Measurements from ENCODE around the gene TNNT2.

TNNT2 gene

DNA sequence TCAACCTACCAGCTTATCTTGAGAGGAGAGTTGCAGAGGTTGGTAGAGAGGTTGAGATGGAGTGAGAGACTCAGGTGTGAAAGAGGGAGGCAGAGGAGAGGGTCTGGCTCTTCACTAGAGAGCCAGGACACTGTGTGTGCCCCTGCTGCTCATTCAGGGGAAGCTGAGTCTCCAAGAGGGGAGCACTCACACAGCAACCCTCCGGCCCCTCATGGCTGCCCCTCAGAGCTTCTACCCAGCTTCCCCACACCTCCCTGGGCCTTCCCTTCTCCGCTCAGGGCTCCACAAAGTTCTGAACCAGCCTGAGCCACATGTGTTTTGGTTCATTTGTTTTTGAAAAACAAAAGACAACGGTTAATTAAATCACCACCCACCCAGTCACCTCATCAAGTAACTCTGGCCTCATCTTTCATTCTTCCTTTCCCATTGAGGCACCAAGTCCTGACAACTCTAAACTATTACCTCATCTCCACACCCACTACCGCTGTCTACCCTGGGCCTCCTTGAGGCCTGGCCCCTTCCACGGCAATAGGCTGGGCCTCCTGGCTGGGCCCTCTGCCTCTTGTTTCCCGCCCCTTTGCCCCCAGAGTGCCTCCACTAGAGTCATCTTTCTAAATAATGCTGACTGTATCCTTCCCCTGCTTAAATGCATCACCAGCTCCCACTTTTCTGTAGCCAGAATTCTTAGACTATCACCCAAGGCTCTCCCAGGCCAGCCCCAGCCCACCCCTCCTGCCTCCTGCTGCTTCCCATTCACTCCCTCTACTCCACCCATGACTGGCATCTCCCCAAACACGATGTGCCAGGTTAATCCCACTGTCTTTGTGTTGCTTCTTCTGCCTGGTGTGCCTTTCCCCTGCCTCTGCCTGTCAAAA, 33.0 kb downstream of the TNNT2 start:
- Histone ChIP-seq H3K4me1 (ENCODE audit: control insufficient read depth, low read depth, low read length) (no peaks in the 10 kb centered on the region), H3K56ac (ENCODE audit: low read length) (no peak overlapping the region), H3K18ac (ENCODE audit: low read length) (no peak overlapping the region), H4K5ac (ENCODE audit: low read length) (no peak overlapping the region), H3K23ac (ENCODE audit: low read length) (no peak overlapping the region), H3K36me3 (ENCODE audit: control insufficient read depth, insufficient read depth, low read length) (no peaks in the 10 kb centered on the region), H3K79me1 (ENCODE audit: low read length) (no peaks in the 10 kb centered on the region), H2BK5ac (ENCODE audit: low read length) (no peak overlapping the region), H3K27me3 (ENCODE audit: insufficient read depth, low read length, poor library complexity) (no peaks in the 10 kb centered on the region), H2BK15ac (replicated peaks; ENCODE audit: low read depth) (no peak overlapping the region), H3K4ac (ENCODE audit: low read depth, low read length) (no peak overlapping the region), H3K9ac (ENCODE audit: low read length) (no peak overlapping the region), H2BK120ac (ENCODE audit: low read depth, low read length) (no peak overlapping the region), H3K27ac (ENCODE audit: low read depth, low read length) (no peak overlapping the region), H3K4me3 (ENCODE audit: low read length) (no peak overlapping the region), H2AK5ac (ENCODE audit: low read length) (no peak overlapping the region), H3K79me2 (ENCODE audit: control insufficient read depth, insufficient read depth, low read length) (no peaks in the 10 kb centered on the region), H4K8ac (ENCODE audit: low read depth, low read length) (no peak overlapping the region), H3K4me2 (ENCODE audit: low read length) (no peak overlapping the region)
- WGBS (ENCODE audit: extremely low coverage, insufficient coverage, low lambda C conversion rate), result no CpG with 5 or more reads among the region's 7 CpGs
- DNase-seq, result no peak

DNA sequence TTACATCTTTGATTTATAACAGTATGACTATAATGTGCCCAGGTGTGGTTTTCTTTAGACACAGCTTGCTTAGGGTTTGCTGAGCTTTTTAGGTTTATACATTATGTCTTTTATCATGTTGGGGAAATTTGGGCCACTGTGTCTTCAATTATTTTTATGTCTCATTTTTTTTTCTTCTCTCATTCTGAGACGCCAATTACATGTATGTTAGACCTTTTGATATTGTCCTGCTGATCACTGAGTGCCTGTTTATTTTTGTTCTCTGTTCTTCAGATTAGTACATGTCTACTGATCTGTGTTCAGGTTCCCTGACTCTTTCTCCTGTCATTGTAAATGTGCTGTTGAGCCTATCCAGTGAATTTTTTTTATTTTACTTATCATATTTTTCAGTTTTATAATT, 36.1 kb downstream of the TNNT2 start:
- H3K4ac ChIP-seq (ENCODE audit: low read depth, low read length), result no peak overlapping the region
- H3K9ac ChIP-seq (ENCODE audit: low read length), result no peak overlapping the region
- no peak overlapping the region for H2BK15ac ChIP-seq (replicated peaks; ENCODE audit: low read depth)
- H3K4me3 ChIP-seq (ENCODE audit: low read length), result no peak overlapping the region
- no peak overlapping the region for H3K18ac ChIP-seq (ENCODE audit: low read length)
- H3K79me1 ChIP-seq (ENCODE audit: low read length), result no peaks in the 10 kb centered on the region
- no peak overlapping the region for H3K27ac ChIP-seq (ENCODE audit: low read depth, low read length)
- WGBS (ENCODE audit: extremely low coverage, insufficient coverage, low lambda C conversion rate), result no CpG with 5 or more reads among the region's 1 CpG
- no peak overlapping the region for H2BK5ac ChIP-seq (ENCODE audit: low read length)
- no peaks in the 10 kb centered on the region for H3K79me2 ChIP-seq (ENCODE audit: control insufficient read depth, insufficient read depth, low read length)
- no peaks in the 10 kb centered on the region for H3K4me1 ChIP-seq (ENCODE audit: control insufficient read depth, low read depth, low read length)
- H2BK120ac ChIP-seq (ENCODE audit: low read depth, low read length), result no peak overlapping the region
- H3K23ac ChIP-seq (ENCODE audit: low read length), result no peak overlapping the region
- no peaks in the 10 kb centered on the region for H3K27me3 ChIP-seq (ENCODE audit: insufficient read depth, low read length, poor library complexity)
- no peak for DNase-seq
- no peak overlapping the region for H2AK5ac ChIP-seq (ENCODE audit: low read length)
- H4K5ac ChIP-seq (ENCODE audit: low read length), result no peak overlapping the region
- no peak overlapping the region for H4K8ac ChIP-seq (ENCODE audit: low read depth, low read length)
- no peaks in the 10 kb centered on the region for H3K36me3 ChIP-seq (ENCODE audit: control insufficient read depth, insufficient read depth, low read length)
- H3K56ac ChIP-seq (ENCODE audit: low read length), result no peak overlapping the region
- H3K4me2 ChIP-seq (ENCODE audit: low read length), result no peak overlapping the region

- Histone ChIP-seq H3K27me3 (ENCODE audit: insufficient read depth, low read length, poor library complexity) (no peaks in the 10 kb centered on the region), H3K56ac (ENCODE audit: low read length) (no peak overlapping the region), H3K4me2 (ENCODE audit: low read length) (no peak overlapping the region), H3K79me2 (ENCODE audit: control insufficient read depth, insufficient read depth, low read length) (no peaks in the 10 kb centered on the region), H3K4me3 (ENCODE audit: low read length) (no peak overlapping the region), H3K27ac (ENCODE audit: low read depth, low read length) (no peak overlapping the region), H2BK5ac (ENCODE audit: low read length) (no peak overlapping the region), H3K79me1 (ENCODE audit: low read length) (no peaks in the 10 kb centered on the region), H2BK15ac (replicated peaks; ENCODE audit: low read depth) (no peak overlapping the region), H3K23ac (ENCODE audit: low read length) (no peak overlapping the region), H4K5ac (ENCODE audit: low read length) (no peak overlapping the region), H3K4ac (ENCODE audit: low read depth, low read length) (no peak overlapping the region), H2BK120ac (ENCODE audit: low read depth, low read length) (no peak overlapping the region), H3K36me3 (ENCODE audit: control insufficient read depth, insufficient read depth, low read length) (no peaks in the 10 kb centered on the region), H2AK5ac (ENCODE audit: low read length) (no peak overlapping the region), H3K18ac (ENCODE audit: low read length) (no peak overlapping the region), H4K8ac (ENCODE audit: low read depth, low read length) (no peak overlapping the region), H3K9ac (ENCODE audit: low read length) (no peak overlapping the region), H3K4me1 (ENCODE audit: control insufficient read depth, low read depth, low read length) (no peaks in the 10 kb centered on the region)
- WGBS (ENCODE audit: extremely low coverage, insufficient coverage, low lambda C conversion rate), result no CpG with 5 or more reads among the region's 9 CpGs
- no peak for DNase-seq
These were observed 40.6 kb downstream of the TNNT2 start for GRCh38 chr1:201336711-201337450.

DNA sequence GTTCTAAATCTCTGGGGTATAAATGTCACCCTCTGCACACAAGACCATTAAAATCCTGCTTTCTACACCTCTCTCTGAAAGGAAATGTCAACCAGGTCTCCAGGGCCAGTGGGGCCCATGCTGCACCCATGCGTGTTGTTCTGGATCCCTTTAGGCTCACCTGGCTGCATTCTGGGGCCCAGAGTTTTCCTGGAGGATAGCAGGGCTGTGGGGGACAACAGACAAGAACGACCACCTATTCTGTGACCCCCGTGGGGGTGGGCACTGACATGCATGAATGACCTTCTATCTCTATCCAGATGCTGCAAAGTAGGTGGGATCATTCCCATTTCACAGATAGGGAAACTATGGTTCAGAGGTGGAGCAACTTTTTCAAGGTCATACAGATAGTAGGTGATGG, 41.6 kb downstream of the TNNT2 start:
- no peak overlapping the region for H3K18ac ChIP-seq (ENCODE audit: low read length)
- H4K8ac ChIP-seq (ENCODE audit: low read depth, low read length), result no peak overlapping the region
- no peak overlapping the region for H3K56ac ChIP-seq (ENCODE audit: low read length)
- H2AK5ac ChIP-seq (ENCODE audit: low read length), result no peak overlapping the region
- H3K27me3 ChIP-seq (ENCODE audit: insufficient read depth, low read length, poor library complexity), result no peaks in the 10 kb centered on the region
- H3K9ac ChIP-seq (ENCODE audit: low read length), result no peak overlapping the region
- no peaks in the 10 kb centered on the region for H3K79me1 ChIP-seq (ENCODE audit: low read length)
- no peak overlapping the region for H2BK120ac ChIP-seq (ENCODE audit: low read depth, low read length)
- no peak overlapping the region for H4K5ac ChIP-seq (ENCODE audit: low read length)
- no peak overlapping the region for H3K4ac ChIP-seq (ENCODE audit: low read depth, low read length)
- H3K79me2 ChIP-seq (ENCODE audit: control insufficient read depth, insufficient read depth, low read length), result no peaks in the 10 kb centered on the region
- no CpG with 5 or more reads among the region's 3 CpGs for WGBS (ENCODE audit: extremely low coverage, insufficient coverage, low lambda C conversion rate)
- no peak overlapping the region for H2BK15ac ChIP-seq (replicated peaks; ENCODE audit: low read depth)
- no peak overlapping the region for H3K27ac ChIP-seq (ENCODE audit: low read depth, low read length)
- no peaks in the 10 kb centered on the region for H3K36me3 ChIP-seq (ENCODE audit: control insufficient read depth, insufficient read depth, low read length)
- H3K4me3 ChIP-seq (ENCODE audit: low read length), result no peak overlapping the region
- H2BK5ac ChIP-seq (ENCODE audit: low read length), result no peak overlapping the region
- no peak overlapping the region for H3K4me2 ChIP-seq (ENCODE audit: low read length)
- no peaks in the 10 kb centered on the region for H3K4me1 ChIP-seq (ENCODE audit: control insufficient read depth, low read depth, low read length)
- no peak for DNase-seq
- H3K23ac ChIP-seq (ENCODE audit: low read length), result no peak overlapping the region

- Histone ChIP-seq H4K8ac (ENCODE audit: low read depth, low read length) (no peak overlapping the region), H3K56ac (ENCODE audit: low read length) (no peak overlapping the region), H3K27ac (ENCODE audit: low read depth, low read length) (no peak overlapping the region), H3K4me2 (ENCODE audit: low read length) (no peak overlapping the region), H2BK15ac (replicated peaks; ENCODE audit: low read depth) (no peak overlapping the region), H4K5ac (ENCODE audit: low read length) (no peak overlapping the region), H3K23ac (ENCODE audit: low read length) (no peak overlapping the region), H3K79me1 (ENCODE audit: low read length) (no peaks in the 10 kb centered on the region), H3K4me1 (ENCODE audit: control insufficient read depth, low read depth, low read length) (no peaks in the 10 kb centered on the region), H2AK5ac (ENCODE audit: low read length) (no peak overlapping the region), H2BK120ac (ENCODE audit: low read depth, low read length) (no peak overlapping the region), H3K9ac (ENCODE audit: low read length) (no peak overlapping the region), H3K27me3 (ENCODE audit: insufficient read depth, low read length, poor library complexity) (no peaks in the 10 kb centered on the region), H3K36me3 (ENCODE audit: control insufficient read depth, insufficient read depth, low read length) (no peaks in the 10 kb centered on the region), H3K79me2 (ENCODE audit: control insufficient read depth, insufficient read depth, low read length) (no peaks in the 10 kb centered on the region), H3K4ac (ENCODE audit: low read depth, low read length) (no peak overlapping the region), H3K18ac (ENCODE audit: low read length) (no peak overlapping the region), H2BK5ac (ENCODE audit: low read length) (no peak overlapping the region), H3K4me3 (ENCODE audit: low read length) (no peak overlapping the region)
- WGBS (ENCODE audit: extremely low coverage, insufficient coverage, low lambda C conversion rate), result no CpG with 5 or more reads among the region's 10 CpGs
- DNase-seq, result peak; percentile 23
These were observed 42.2 kb downstream of the TNNT2 start for GRCh38 chr1:201335174-201335870.
